ENCODE results near the gene CHRDL1.

GRCh38 chrX:110795645-110796406 lies at the start of gene CHRDL1:
- TF ChIP-seq YY1 (IDR thresholded peaks at IDR 0.05; ENCODE audit: insufficient read depth, insufficient read length): no peak
- no peak for TF ChIP-seq ZNF274 (IDR thresholded peaks at IDR 0.05; ENCODE audit: low read depth, low read length)
- TF ChIP-seq SUZ12 (IDR thresholded peaks at IDR 0.05; ENCODE audit: extremely low read depth, insufficient read depth, insufficient read length): no peak

All from NT2/D1 (cell line).